GM18507 (cell line): ENCODE data around the gene ZNF208.
"Not testable (repeated sequence)": the region's sequence is repeated elsewhere in the genome, so short reads cannot be mapped to it uniquely, and the experiment has no call there.

Source experiments
- DNase-seq: peaks from one replicate; pipeline ENCODE4 v3.0.0; 2011; ENCODE audit warnings: low read depth; ENCODE audit not compliant: insufficient read length; ENCODE audit errors: extremely low spot score
- FAIRE-seq: peaks from 2 replicates; lab custom pipeline; 2011; peaks lifted over from hg19 to GRCh38; lab: Jason Lieb, UNC

Gene ZNF208

GRCh38 chr19:22010437-22011143 lies at the start of gene ZNF208:
TSS of gene ZNF208 (minus strand) at chr19:22010943. CDS start at chr19:22010794, 149 bp downstream.
- DNase-seq, FAIRE-seq: not testable (repeated sequence)

GRCh38 chr19:22052644-22053013 lies 41.9 kb upstream of the ZNF208 start:
- no peak for DNase-seq

GRCh38 chr19:22041151-22041550 lies 30.4 kb upstream of the ZNF208 start:
- DNase-seq, FAIRE-seq: not testable (repeated sequence)

More at GRCh38 chr19:22052644-22053013, 41.9 kb upstream of the ZNF208 start:
- FAIRE-seq = no peak

- no peak for FAIRE-seq
- no peak for DNase-seq
These were observed 19.9 kb upstream of the ZNF208 start for GRCh38 chr19:22030680-22031079.

- FAIRE-seq = no peak
- no peak for DNase-seq
These were observed 15.9 kb upstream of the ZNF208 start for GRCh38 chr19:22026687-22027086.

GRCh38 chr19:22025539-22025938 lies 14.8 kb upstream of the ZNF208 start:
- DNase-seq, FAIRE-seq: not testable (repeated sequence)

- FAIRE-seq = no peak
These were observed 40.3 kb downstream of the ZNF208 start for GRCh38 chr19:21970466-21970865.

GRCh38 chr19:21947775-21948174 lies 63.0 kb downstream of the ZNF208 start:
- FAIRE-seq = no peak
- no peak for DNase-seq

More at GRCh38 chr19:21970466-21970865, 40.3 kb downstream of the ZNF208 start:
- DNase-seq = no peak

GRCh38 chr19:21940684-21941083 lies 70.1 kb downstream of the ZNF208 start:
- FAIRE-seq (no peak), DNase-seq (no peak)

GRCh38 chr19:21934593-21934992 lies 76.2 kb downstream of the ZNF208 start:
- FAIRE-seq = no peak
- DNase-seq = no peak

GRCh38 chr19:21934131-21934530 lies 76.6 kb downstream of the ZNF208 start:
- no peak for FAIRE-seq

GRCh38 chr19:21922276-21922675 lies 88.5 kb downstream of the ZNF208 start:
- FAIRE-seq = no peak
- DNase-seq = no peak

More at GRCh38 chr19:21934131-21934530, 76.6 kb downstream of the ZNF208 start:
- DNase-seq = no peak

GRCh38 chr19:21921691-21922180 lies 89.0 kb downstream of the ZNF208 start:
- no peak for DNase-seq
- no peak for FAIRE-seq

GRCh38 chr19:21915411-21915810 lies 95.3 kb downstream of the ZNF208 start:
- no peak for FAIRE-seq
- no peak for DNase-seq

GRCh38 chr19:21912654-21913053 lies 98.1 kb downstream of the ZNF208 start:
- FAIRE-seq = no peak
- DNase-seq = no peak

GRCh38 chr19:21910318-21910717 lies 100.4 kb downstream of the ZNF208 start:
- no peak for FAIRE-seq
- DNase-seq = no peak

- DNase-seq (no peak), FAIRE-seq (no peak)
These were observed 102.7 kb downstream of the ZNF208 start for GRCh38 chr19:21908066-21908465.

GRCh38 chr19:21907516-21907915 lies 103.2 kb downstream of the ZNF208 start:
- DNase-seq (no peak), FAIRE-seq (no peak)

- no peak for FAIRE-seq
- DNase-seq = no peak
These were observed 108.2 kb downstream of the ZNF208 start for GRCh38 chr19:21902571-21902970.

- FAIRE-seq = no peak
- no peak for DNase-seq
These were observed 108.9 kb downstream of the ZNF208 start for GRCh38 chr19:21901861-21902260.

- DNase-seq = no peak
- no peak for FAIRE-seq
These were observed 110.3 kb downstream of the ZNF208 start for GRCh38 chr19:21900401-21900800.
